GM10266 (cell line): ENCODE measurements around the gene MEX3A.

ENCODE experiments used
- DNase-seq: peaks from one replicate; pipeline ENCODE4 v3.0.0; 2012; ENCODE audit errors: extremely low spot score
- CTCF ChIP-seq: IDR thresholded peaks from 2 replicates; pipeline ENCODE4 v1.5.1; 2012; ENCODE audit warnings: mild to moderate bottlenecking, low read depth; ENCODE audit not compliant: control insufficient read depth, insufficient read depth; ENCODE audit errors: missing control alignments

The MEX3A gene

DNA sequence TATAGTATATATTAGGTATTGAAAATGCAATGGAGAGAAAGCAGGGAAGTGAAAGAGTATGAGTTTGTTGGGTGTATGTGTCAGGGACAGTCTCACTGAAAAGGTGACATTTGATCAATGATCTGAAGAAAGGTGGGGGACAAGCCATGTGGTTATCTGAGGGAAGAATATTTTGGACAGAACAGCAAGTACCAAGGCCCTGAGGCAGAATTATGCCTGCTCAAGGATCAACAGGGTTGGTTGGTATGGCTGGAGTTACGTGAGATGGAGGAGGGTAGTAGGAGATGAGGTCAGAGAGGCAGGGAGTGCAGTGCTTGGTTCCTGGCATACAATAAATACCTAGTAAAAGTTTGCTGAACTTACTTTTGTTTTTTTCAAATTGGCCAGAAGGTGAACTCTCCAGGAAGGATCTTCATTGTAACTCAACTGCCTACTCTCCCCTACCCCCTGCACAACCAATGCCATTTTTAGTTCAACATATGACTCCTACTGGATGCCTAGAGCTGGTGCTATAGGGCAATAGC, 25.9 kb downstream of the MEX3A start:
- no peak for DNase-seq
- no peak for TF ChIP-seq CTCF

DNA sequence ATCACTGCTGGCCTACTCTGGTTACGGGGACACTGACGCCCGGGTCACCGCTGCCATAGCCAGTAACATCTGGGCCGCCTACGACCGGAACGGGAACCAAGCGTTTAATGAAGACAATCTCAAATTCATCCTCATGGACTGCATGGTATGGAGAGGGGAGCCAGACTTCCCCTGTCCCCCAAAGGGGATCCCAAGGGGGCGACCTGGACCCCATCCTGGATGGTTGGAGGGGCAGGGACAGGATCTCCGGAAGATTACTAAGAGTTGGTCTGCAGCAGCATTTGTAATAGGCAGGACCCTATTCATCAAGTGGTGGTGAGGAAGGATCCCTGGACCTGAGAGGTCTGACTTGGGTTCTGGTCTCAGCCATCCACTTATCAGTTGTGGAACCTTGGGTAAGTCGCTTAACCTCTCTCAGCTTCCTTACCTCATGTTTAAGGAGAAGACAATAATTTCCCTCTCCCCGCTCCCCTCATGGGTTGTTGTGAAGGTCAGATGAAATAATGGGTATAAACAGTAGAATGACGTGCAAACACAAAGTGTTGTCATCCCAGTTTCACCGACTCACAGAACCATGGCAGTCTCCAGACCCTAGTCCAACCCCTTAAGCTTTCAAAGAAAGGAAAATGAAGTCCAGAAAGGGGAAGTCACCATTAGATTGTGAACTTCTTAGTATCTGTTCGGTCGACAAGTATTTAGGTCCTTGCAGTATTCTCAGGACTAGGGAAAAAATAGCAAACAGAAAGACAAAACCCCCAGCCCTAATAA, 26.8 kb downstream of the MEX3A start:
- no peak for TF ChIP-seq CTCF
- DNase-seq, result no peak

DNA sequence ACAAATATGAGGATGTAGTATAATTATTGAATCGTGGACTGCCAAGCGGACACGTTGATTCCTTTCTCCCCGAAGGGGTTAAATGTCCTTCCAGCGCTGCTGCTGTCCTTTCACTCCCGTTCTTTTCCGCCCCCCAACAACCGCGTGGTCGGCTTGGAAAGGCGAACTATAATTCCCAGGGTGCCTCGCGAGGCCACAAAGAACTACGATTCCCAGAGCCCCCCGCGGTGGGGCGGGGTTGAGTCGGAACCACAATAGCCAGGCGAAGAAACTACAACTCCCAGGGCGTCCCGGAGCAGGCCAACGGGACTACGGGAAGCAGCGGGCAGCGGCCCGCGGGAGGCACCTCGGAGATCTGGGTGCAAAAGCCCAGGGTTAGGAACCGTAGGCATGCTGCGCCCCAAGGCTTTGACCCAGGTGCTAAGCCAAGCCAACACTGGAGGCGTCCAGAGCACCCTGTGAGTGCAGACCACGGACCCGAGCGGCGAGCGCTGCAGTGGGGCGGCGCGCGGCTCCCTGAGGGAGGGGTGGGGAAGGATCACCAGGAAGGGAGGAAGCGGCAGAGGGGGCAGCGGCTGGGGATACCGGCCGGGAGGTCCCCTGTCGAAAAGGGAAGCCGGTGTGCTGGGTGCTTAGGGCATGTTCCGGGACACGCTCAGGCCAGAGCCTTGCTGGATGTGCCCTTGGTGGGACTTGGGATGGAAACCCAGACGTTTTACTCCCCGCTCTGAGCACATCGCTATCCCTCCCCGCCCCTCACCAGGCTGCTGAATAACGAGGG, 27.6 kb downstream of the MEX3A start, which contains the start of gene LAMTOR2:
Gene LAMTOR2 (plus strand): TSS at position 283 of the 781 bp plus-strand sequence. CDS start 108 bp downstream, at position 391.
- peak; percentile 95 for DNase-seq
- TF ChIP-seq CTCF, result no peak

DNA sequence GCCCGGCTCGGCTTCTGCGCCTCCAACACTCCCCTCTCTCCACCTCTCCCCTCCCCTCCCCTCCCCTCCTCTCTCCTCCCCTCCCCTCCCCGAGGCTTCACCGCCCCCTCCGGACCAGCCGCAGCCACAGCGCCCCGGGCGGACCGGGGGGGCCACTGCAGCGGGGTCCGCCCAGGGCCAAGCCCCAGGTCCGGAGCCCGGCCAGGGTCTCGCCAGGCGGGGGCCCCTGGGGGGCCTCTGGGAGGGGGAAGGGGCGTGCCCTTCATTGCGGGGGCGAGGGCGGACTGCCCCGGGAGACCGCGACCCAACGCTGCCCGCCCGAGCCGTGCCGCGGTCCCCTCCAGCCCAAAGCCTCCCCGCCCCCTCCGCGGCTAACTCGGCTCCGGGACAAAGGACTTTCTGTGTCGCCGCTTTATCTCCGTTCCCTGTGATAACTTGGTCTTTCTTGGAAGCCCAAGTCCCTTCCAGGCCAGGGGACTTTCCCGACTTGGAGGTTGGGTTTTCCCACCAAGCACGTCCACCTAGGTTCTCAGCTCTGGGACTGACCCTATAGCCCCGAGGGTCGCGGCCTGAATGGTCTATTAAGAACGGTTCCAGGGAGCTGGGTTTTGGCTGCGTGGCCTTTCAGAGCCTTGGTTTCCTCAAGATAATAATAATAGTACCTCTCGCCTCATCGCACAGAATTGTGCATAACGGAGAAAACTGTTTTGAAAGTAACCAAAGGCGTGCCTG, 28.3 kb downstream of the MEX3A start, which contains the start of gene UBQLN4:
Gene UBQLN4 (minus strand): TSS at position 31 of the 732 bp plus-strand sequence. CDS start 97 bp downstream, outside the sequence.
- peak; percentile 97 for DNase-seq
- TF ChIP-seq CTCF, result peak; percentile 73

GRCh38 chr1:156052862-156053767, 29.1 kb downstream of the MEX3A start:
- peak; percentile 83 for DNase-seq

More at GRCh38 chr1:156052862-156053767, 29.1 kb downstream of the MEX3A start:
- peak; percentile 57 for TF ChIP-seq CTCF
